Activated CD4-positive, alpha-beta T cell treated with anti-CD3 and anti-CD28 coated beads for 4 hours (primary cell): Measurements from ENCODE around the gene POR.
"Not testable (repeated sequence)": the region's sequence is repeated elsewhere in the genome, so short reads cannot be mapped to it uniquely, and the experiment has no call there.

Experiments
- DNase-seq, 2 donors: peaks; one replicate each; pipeline ENCODE4 v3.0.0-alpha.2; 2020

Gene POR

GRCh38 chr7:75885036-75885435 lies 29.9 kb upstream of the POR start:
- DNase-seq = no peak

- no peak for DNase-seq
Observed at GRCh38 chr7:75887669-75888369, 27.1 kb upstream of the POR start.

- no peak for DNase-seq
Observed at GRCh38 chr7:75888464-75889222, 26.3 kb upstream of the POR start.

GRCh38 chr7:75889223-75889825 lies 25.6 kb upstream of the POR start:
- DNase-seq = no peak

GRCh38 chr7:75889826-75890225 lies 25.1 kb upstream of the POR start:
- DNase-seq = no peak

- not testable (repeated sequence) for DNase-seq
Observed at GRCh38 chr7:75891237-75891636, 23.7 kb upstream of the POR start.

GRCh38 chr7:75891815-75892411 lies 23.0 kb upstream of the POR start:
- no peak for DNase-seq

GRCh38 chr7:75892634-75893272 lies 22.2 kb upstream of the POR start:
- DNase-seq = no peak

- no peak for DNase-seq
Observed at GRCh38 chr7:75896803-75897327, 18.1 kb upstream of the POR start.

- no peak for DNase-seq
Observed at GRCh38 chr7:75900617-75901315, 14.2 kb upstream of the POR start.

GRCh38 chr7:75905785-75906604 lies 9.0 kb upstream of the POR start:
- no peak for DNase-seq

GRCh38 chr7:75906991-75907667 lies 7.8 kb upstream of the POR start:
- no peak for DNase-seq

GRCh38 chr7:75907668-75908039 lies 7.3 kb upstream of the POR start:
- not testable (repeated sequence) for DNase-seq

GRCh38 chr7:75909521-75910132 lies 5.3 kb upstream of the POR start:
- DNase-seq = no peak

GRCh38 chr7:75911186-75911585 lies 3.8 kb upstream of the POR start:
- not testable (repeated sequence) for DNase-seq

- DNase-seq = no peak
Observed at GRCh38 chr7:75913437-75913836, 1.5 kb upstream of the POR start.

- no peak for DNase-seq
Observed at GRCh38 chr7:75914169-75914654, 743 bp upstream of the POR start.

- DNase-seq = peak in 1 of 2 donors; percentile 18
Observed at GRCh38 chr7:75915416-75916156, 631 bp downstream of the POR start.

- no peak for DNase-seq
Observed at GRCh38 chr7:75916259-75916658, 1.3 kb downstream of the POR start.
